ENCODE results near the gene SH3PXD2B.

SH3PXD2B gene

GRCh38 chr5:172450861-172451695, 3.2 kb downstream of the SH3PXD2B start:
- Histone ChIP-seq H3K4me3 (ENCODE audit: low read depth in 1 of 2, low read length in 2 of 2) (peak overlapping the region in 1 of 2 donors; percentile 2), H3K27me3 (ENCODE audit: low read depth, low read length) (no peaks in the 10 kb centered on the region), H3K9me3 (ENCODE audit: control insufficient read depth in 1 of 2, low read length in 2 of 2) (no peaks in the 10 kb centered on the region), H3K27ac (ENCODE audit: low read length) (no peak overlapping the region), H3K36me3 (ENCODE audit: control insufficient read depth in 1 of 2, insufficient read depth in 2 of 2, low read length in 2 of 2) (no peaks in the 10 kb centered on the region), H3K4me1 (ENCODE audit: control insufficient read depth in 1 of 2, insufficient read depth in 2 of 2, low read length in 2 of 2) (peaks cover 20 to 61% of the 10 kb centered on the region in 2 donors)

GRCh38 chr5:172450453-172450852, 3.9 kb downstream of the SH3PXD2B start:
- Histone ChIP-seq H3K4me1 (ENCODE audit: control insufficient read depth in 1 of 2, insufficient read depth in 2 of 2, low read length in 2 of 2) (peaks cover 20 to 65% of the 10 kb centered on the region in 2 donors), H3K27ac (ENCODE audit: low read length) (no peak overlapping the region), H3K27me3 (ENCODE audit: low read depth, low read length) (no peaks in the 10 kb centered on the region), H3K36me3 (ENCODE audit: control insufficient read depth in 1 of 2, insufficient read depth in 2 of 2, low read length in 2 of 2) (no peaks in the 10 kb centered on the region), H3K4me3 (ENCODE audit: low read depth in 1 of 2, low read length in 2 of 2) (no peak overlapping the region), H3K9me3 (ENCODE audit: control insufficient read depth in 1 of 2, low read length in 2 of 2) (no peaks in the 10 kb centered on the region)

GRCh38 chr5:172448999-172449398, 5.3 kb downstream of the SH3PXD2B start:
- H3K9me3 ChIP-seq (ENCODE audit: control insufficient read depth in 1 of 2, low read length in 2 of 2): no peaks in the 10 kb centered on the region
- no peak overlapping the region for H3K27ac ChIP-seq (ENCODE audit: low read length)
- no peaks in the 10 kb centered on the region for H3K27me3 ChIP-seq (ENCODE audit: low read depth, low read length)
- H3K4me3 ChIP-seq (ENCODE audit: low read depth in 1 of 2, low read length in 2 of 2): no peak overlapping the region
- H3K36me3 ChIP-seq (ENCODE audit: control insufficient read depth in 1 of 2, insufficient read depth in 2 of 2, low read length in 2 of 2): no peaks in the 10 kb centered on the region
- H3K4me1 ChIP-seq (ENCODE audit: control insufficient read depth in 1 of 2, insufficient read depth in 2 of 2, low read length in 2 of 2): peaks cover 25 to 67% of the 10 kb centered on the region in 2 donors

GRCh38 chr5:172447646-172448365, 6.5 kb downstream of the SH3PXD2B start:
- Histone ChIP-seq H3K27me3 (ENCODE audit: low read depth, low read length) (no peaks in the 10 kb centered on the region), H3K9me3 (ENCODE audit: control insufficient read depth in 1 of 2, low read length in 2 of 2) (no peaks in the 10 kb centered on the region), H3K4me1 (ENCODE audit: control insufficient read depth in 1 of 2, insufficient read depth in 2 of 2, low read length in 2 of 2) (peaks cover 33 to 77% of the 10 kb centered on the region in 2 donors), H3K4me3 (ENCODE audit: low read depth in 1 of 2, low read length in 2 of 2) (no peak overlapping the region), H3K27ac (ENCODE audit: low read length) (no peak overlapping the region), H3K36me3 (ENCODE audit: control insufficient read depth in 1 of 2, insufficient read depth in 2 of 2, low read length in 2 of 2) (no peaks in the 10 kb centered on the region)

GRCh38 chr5:172446336-172447051, 7.8 kb downstream of the SH3PXD2B start:
- Histone ChIP-seq H3K36me3 (ENCODE audit: control insufficient read depth in 1 of 2, insufficient read depth in 2 of 2, low read length in 2 of 2) (no peaks in the 10 kb centered on the region), H3K9me3 (ENCODE audit: control insufficient read depth in 1 of 2, low read length in 2 of 2) (no peaks in the 10 kb centered on the region), H3K27ac (ENCODE audit: low read length) (no peak overlapping the region), H3K27me3 (ENCODE audit: low read depth, low read length) (no peaks in the 10 kb centered on the region), H3K4me1 (ENCODE audit: control insufficient read depth in 1 of 2, insufficient read depth in 2 of 2, low read length in 2 of 2) (peaks cover 31 to 69% of the 10 kb centered on the region in 2 donors), H3K4me3 (ENCODE audit: low read depth in 1 of 2, low read length in 2 of 2) (peak overlapping the region in 1 of 2 donors; percentile 23)

- no peaks in the 10 kb centered on the region for H3K27me3 ChIP-seq (ENCODE audit: low read depth, low read length)
- H3K4me3 ChIP-seq (ENCODE audit: low read depth in 1 of 2, low read length in 2 of 2): no peak overlapping the region
- H3K27ac ChIP-seq (ENCODE audit: low read length): no peak overlapping the region
- no peaks in the 10 kb centered on the region for H3K36me3 ChIP-seq (ENCODE audit: control insufficient read depth in 1 of 2, insufficient read depth in 2 of 2, low read length in 2 of 2)
- no peaks in the 10 kb centered on the region for H3K9me3 ChIP-seq (ENCODE audit: control insufficient read depth in 1 of 2, low read length in 2 of 2)
- peaks cover 29 to 63% of the 10 kb centered on the region in 2 donors for H3K4me1 ChIP-seq (ENCODE audit: control insufficient read depth in 1 of 2, insufficient read depth in 2 of 2, low read length in 2 of 2)
These were observed 8.5 kb downstream of the SH3PXD2B start for GRCh38 chr5:172445866-172446265.

- peak overlapping the region; percentile 72 for H3K27ac ChIP-seq (ENCODE audit: low read length)
- H3K27me3 ChIP-seq (ENCODE audit: low read depth, low read length): no peaks in the 10 kb centered on the region
- peaks cover 29 to 58% of the 10 kb centered on the region in 2 donors for H3K4me1 ChIP-seq (ENCODE audit: control insufficient read depth in 1 of 2, insufficient read depth in 2 of 2, low read length in 2 of 2)
- no peak overlapping the region for H3K4me3 ChIP-seq (ENCODE audit: low read depth in 1 of 2, low read length in 2 of 2)
- no peaks in the 10 kb centered on the region for H3K9me3 ChIP-seq (ENCODE audit: control insufficient read depth in 1 of 2, low read length in 2 of 2)
- H3K36me3 ChIP-seq (ENCODE audit: control insufficient read depth in 1 of 2, insufficient read depth in 2 of 2, low read length in 2 of 2): no peaks in the 10 kb centered on the region
These were observed 9.5 kb downstream of the SH3PXD2B start for GRCh38 chr5:172444626-172445365.

- Histone ChIP-seq H3K9me3 (ENCODE audit: control insufficient read depth in 1 of 2, low read length in 2 of 2) (no peaks in the 10 kb centered on the region), H3K36me3 (ENCODE audit: control insufficient read depth in 1 of 2, insufficient read depth in 2 of 2, low read length in 2 of 2) (no peaks in the 10 kb centered on the region), H3K4me1 (ENCODE audit: control insufficient read depth in 1 of 2, insufficient read depth in 2 of 2, low read length in 2 of 2) (peaks cover 29 to 55% of the 10 kb centered on the region in 2 donors), H3K4me3 (ENCODE audit: low read depth in 1 of 2, low read length in 2 of 2) (no peak overlapping the region), H3K27ac (ENCODE audit: low read length) (peak overlapping the region; percentile 72), H3K27me3 (ENCODE audit: low read depth, low read length) (no peaks in the 10 kb centered on the region)
These were observed 10.2 kb downstream of the SH3PXD2B start for GRCh38 chr5:172444110-172444510.

- H3K27me3 ChIP-seq (ENCODE audit: low read depth, low read length): no peaks in the 10 kb centered on the region
- H3K4me3 ChIP-seq (ENCODE audit: low read depth in 1 of 2, low read length in 2 of 2): no peak overlapping the region
- no peaks in the 10 kb centered on the region for H3K36me3 ChIP-seq (ENCODE audit: control insufficient read depth in 1 of 2, insufficient read depth in 2 of 2, low read length in 2 of 2)
- peaks cover 29 to 50% of the 10 kb centered on the region in 2 donors for H3K4me1 ChIP-seq (ENCODE audit: control insufficient read depth in 1 of 2, insufficient read depth in 2 of 2, low read length in 2 of 2)
- peak overlapping the region; percentile 72 for H3K27ac ChIP-seq (ENCODE audit: low read length)
- H3K9me3 ChIP-seq (ENCODE audit: control insufficient read depth in 1 of 2, low read length in 2 of 2): no peaks in the 10 kb centered on the region
These were observed 10.8 kb downstream of the SH3PXD2B start for GRCh38 chr5:172443441-172444109.

- peaks cover 38 to 52% of the 10 kb centered on the region in 2 donors for H3K4me1 ChIP-seq (ENCODE audit: control insufficient read depth in 1 of 2, insufficient read depth in 2 of 2, low read length in 2 of 2)
- no peaks in the 10 kb centered on the region for H3K36me3 ChIP-seq (ENCODE audit: control insufficient read depth in 1 of 2, insufficient read depth in 2 of 2, low read length in 2 of 2)
- peak overlapping the region; percentile 53 for H3K27ac ChIP-seq (ENCODE audit: low read length)
- H3K4me3 ChIP-seq (ENCODE audit: low read depth in 1 of 2, low read length in 2 of 2): no peak overlapping the region
- H3K27me3 ChIP-seq (ENCODE audit: low read depth, low read length): no peaks in the 10 kb centered on the region
- no peaks in the 10 kb centered on the region for H3K9me3 ChIP-seq (ENCODE audit: control insufficient read depth in 1 of 2, low read length in 2 of 2)
These were observed 11.7 kb downstream of the SH3PXD2B start for GRCh38 chr5:172442592-172442991.

Data from muscle layer of duodenum (tissue), 2 donors.